Measurements from ENCODE around the gene RTF2.

Gene RTF2

GRCh38 chr20:56565511-56565910 is 97.1 kb downstream of the RTF2 start:
- no peaks in the 10 kb centered on the region for H3K9me3 ChIP-seq (ENCODE audit: control insufficient read depth, low read length)
- H3K4me3 ChIP-seq (ENCODE audit: insufficient read depth, low read depth, low read length): no peak overlapping the region
- no peaks in the 10 kb centered on the region for H3K27me3 ChIP-seq (ENCODE audit: control insufficient read depth, insufficient read depth, low read length, poor library complexity, severe bottlenecking)
- WGBS, 2 experiments: 94 to 96% methylated on average over 4 of the region's 4 CpGs
- H3K27ac ChIP-seq (ENCODE audit: insufficient read depth, low read depth, low read length, poor library complexity, severe bottlenecking): no peak overlapping the region
- no peaks in the 10 kb centered on the region for H3K4me1 ChIP-seq (ENCODE audit: control insufficient read depth, insufficient read depth, low read length)
- no peaks in the 10 kb centered on the region for H3K36me3 ChIP-seq (ENCODE audit: control insufficient read depth, insufficient read depth, low read length)

- H3K27ac ChIP-seq (ENCODE audit: insufficient read depth, low read depth, low read length, poor library complexity, severe bottlenecking): no peak overlapping the region
- H3K4me3 ChIP-seq (ENCODE audit: insufficient read depth, low read depth, low read length): no peak overlapping the region
- H3K36me3 ChIP-seq (ENCODE audit: control insufficient read depth, insufficient read depth, low read length): no peaks in the 10 kb centered on the region
- H3K27me3 ChIP-seq (ENCODE audit: control insufficient read depth, insufficient read depth, low read length, poor library complexity, severe bottlenecking): no peaks in the 10 kb centered on the region
- no peaks in the 10 kb centered on the region for H3K4me1 ChIP-seq (ENCODE audit: control insufficient read depth, insufficient read depth, low read length)
- no peaks in the 10 kb centered on the region for H3K9me3 ChIP-seq (ENCODE audit: control insufficient read depth, low read length)
- 74 to 85% methylated on average over 3 of the region's 3 CpGs for WGBS, 2 experiments
Observed at GRCh38 chr20:56566621-56567020, 98.2 kb downstream of the RTF2 start.

Measured in ectodermal cell (in vitro differentiated cells).